Left ventricle myocardium inferior (tissue), 1 donor: Measurements from ENCODE around the gene CMIP. TPM values are rescaled to one million over a fixed set of nuclear protein-coding genes. Genes with fewer than 3 reads are reported as not detected.

Experiments
- DNase-seq: peaks from one replicate; pipeline ENCODE4 v3.0.0-alpha.2; 2020
- H3K27ac ChIP-seq: fragments of 200-600 bp; replicated peaks from 2 replicates; pipeline ENCODE4 v1.8.0; 2021
- H3K27me3 ChIP-seq: fragments of 200-600 bp; 2 replicates; pipeline ENCODE4 v1.8.0; 2021; ENCODE audit warnings: low read depth
- H3K36me3 ChIP-seq: fragments of 200-600 bp; 2 replicates; pipeline ENCODE4 v1.8.0; 2021
- H3K4me1 ChIP-seq: fragments of 200-600 bp; 2 replicates; pipeline ENCODE4 v1.8.0; 2021
- H3K4me3 ChIP-seq: fragments of 200-600 bp; 2 replicates; pipeline ENCODE4 v1.8.0; 2021; ENCODE audit warnings: mild to moderate bottlenecking, moderate library complexity
- H3K9me3 ChIP-seq: fragments of 200-600 bp; replicated peaks from 2 replicates; pipeline ENCODE4 v1.8.0; 2021
- intact Hi-C: fragments of 100-400 bp; cut with micrococcal nuclease; formaldehyde crosslinking; loops from one replicate; pipeline ENCODE4 v1.11.0; 2022
- total RNA-seq: library from RNA; stranded (reverse); fragmentation: NEBNext Ultra II Directional; extraction: Animal tissue kit (Norgen Biotek cat#: 25700); gene quantifications from one replicate; pipeline ENCODE4 v1.2.1, GENCODE V29; 2021
- TF ChIP-seq, protein P1 (sequence below): fragments of 200-600 bp; IDR thresholded peaks from 2 replicates; pipeline ENCODE4 v1.8.0; 2021; ENCODE audit warnings: antibody characterized with exemption, mild to moderate bottlenecking, borderline replicate concordance
- donor health status: DM: no; HTN: yes; CAD: no; lungs with severe emphysema.

The CMIP gene
- total RNA-seq, 1 donor from 2014 or later, result 11.2 TPM

DNA sequence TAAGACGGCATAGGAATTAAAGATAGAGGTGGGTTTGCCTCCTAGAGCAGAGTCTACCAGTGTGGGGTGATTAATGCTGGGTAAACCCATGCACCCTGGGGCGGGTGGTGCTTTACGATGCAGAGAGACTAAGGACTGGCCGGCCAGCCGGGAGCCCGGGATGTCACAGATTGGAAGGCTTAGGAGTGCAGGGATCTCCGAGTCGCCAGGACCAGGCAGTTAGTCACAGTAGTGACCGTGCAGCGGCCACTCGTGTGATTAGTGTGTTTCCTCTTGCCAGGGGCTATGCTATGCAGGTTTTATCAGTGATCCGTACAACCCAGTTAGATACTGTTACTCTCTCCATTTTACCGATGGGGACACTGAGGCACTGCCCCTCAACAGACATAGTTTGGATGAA is 10.4 kb downstream of the CMIP start:
- Histone ChIP-seq H3K27me3 (no peaks in the 10 kb centered on the region), H3K4me1 (peaks cover 46% of the 10 kb centered on the region), H3K4me3 (no peak overlapping the region), H3K9me3 (no peaks in the 10 kb centered on the region), H3K36me3 (no peaks in the 10 kb centered on the region), H3K27ac (no peak overlapping the region)
- no peak for DNase-seq
- intact Hi-C loops, result no loop called here
- TF ChIP-seq, protein P1, sequence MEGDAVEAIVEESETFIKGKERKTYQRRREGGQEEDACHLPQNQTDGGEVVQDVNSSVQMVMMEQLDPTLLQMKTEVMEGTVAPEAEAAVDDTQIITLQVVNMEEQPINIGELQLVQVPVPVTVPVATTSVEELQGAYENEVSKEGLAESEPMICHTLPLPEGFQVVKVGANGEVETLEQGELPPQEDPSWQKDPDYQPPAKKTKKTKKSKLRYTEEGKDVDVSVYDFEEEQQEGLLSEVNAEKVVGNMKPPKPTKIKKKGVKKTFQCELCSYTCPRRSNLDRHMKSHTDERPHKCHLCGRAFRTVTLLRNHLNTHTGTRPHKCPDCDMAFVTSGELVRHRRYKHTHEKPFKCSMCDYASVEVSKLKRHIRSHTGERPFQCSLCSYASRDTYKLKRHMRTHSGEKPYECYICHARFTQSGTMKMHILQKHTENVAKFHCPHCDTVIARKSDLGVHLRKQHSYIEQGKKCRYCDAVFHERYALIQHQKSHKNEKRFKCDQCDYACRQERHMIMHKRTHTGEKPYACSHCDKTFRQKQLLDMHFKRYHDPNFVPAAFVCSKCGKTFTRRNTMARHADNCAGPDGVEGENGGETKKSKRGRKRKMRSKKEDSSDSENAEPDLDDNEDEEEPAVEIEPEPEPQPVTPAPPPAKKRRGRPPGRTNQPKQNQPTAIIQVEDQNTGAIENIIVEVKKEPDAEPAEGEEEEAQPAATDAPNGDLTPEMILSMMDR, result no peak

DNA sequence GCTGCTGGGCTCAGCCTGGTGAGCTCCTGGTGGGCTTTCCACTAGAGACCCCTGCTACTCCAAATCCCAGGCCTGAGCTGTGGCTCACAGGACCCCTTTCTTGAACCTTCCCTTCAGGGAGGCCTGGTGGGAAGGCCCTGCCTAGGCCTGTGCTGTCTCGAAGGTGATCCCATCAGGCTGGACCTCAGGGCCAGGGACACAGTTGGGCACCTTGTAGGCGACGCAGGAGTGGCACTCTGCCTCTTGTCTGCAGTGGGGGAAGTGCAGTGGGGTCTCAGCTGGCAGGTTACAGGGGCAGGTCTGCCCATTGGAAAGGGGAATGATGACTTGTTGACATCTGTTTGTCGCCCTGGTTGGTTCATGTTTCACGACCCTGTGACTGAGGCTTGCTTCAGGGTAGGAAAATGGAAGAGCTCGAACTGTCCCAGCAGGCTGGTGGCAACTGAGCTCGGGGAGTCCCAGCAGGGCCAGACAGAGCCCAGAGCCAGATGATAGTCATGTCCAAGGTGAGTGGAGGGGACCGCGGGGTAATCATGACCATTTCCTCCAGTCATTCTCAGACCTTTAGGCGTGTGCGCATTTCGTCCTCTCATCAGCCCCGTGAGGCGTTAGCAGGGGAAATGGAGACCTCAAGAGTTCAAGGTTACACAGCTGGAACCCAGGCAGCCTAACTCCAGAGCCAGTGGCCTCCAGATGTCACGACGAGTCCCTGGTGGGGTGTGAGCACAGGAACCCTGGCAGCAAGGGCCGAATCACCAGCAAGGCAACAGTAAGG is 11.3 kb downstream of the CMIP start:
- no peak for DNase-seq
- no peaks in the 10 kb centered on the region for H3K36me3 ChIP-seq
- H3K9me3 ChIP-seq, result no peaks in the 10 kb centered on the region
- intact Hi-C loops, result no loop called here
- H3K27me3 ChIP-seq, result no peaks in the 10 kb centered on the region
- peaks cover 55% of the 10 kb centered on the region for H3K4me1 ChIP-seq
- H3K4me3 ChIP-seq, result no peak overlapping the region
- TF ChIP-seq, protein P1, result no peak
- H3K27ac ChIP-seq, result no peak overlapping the region

DNA sequence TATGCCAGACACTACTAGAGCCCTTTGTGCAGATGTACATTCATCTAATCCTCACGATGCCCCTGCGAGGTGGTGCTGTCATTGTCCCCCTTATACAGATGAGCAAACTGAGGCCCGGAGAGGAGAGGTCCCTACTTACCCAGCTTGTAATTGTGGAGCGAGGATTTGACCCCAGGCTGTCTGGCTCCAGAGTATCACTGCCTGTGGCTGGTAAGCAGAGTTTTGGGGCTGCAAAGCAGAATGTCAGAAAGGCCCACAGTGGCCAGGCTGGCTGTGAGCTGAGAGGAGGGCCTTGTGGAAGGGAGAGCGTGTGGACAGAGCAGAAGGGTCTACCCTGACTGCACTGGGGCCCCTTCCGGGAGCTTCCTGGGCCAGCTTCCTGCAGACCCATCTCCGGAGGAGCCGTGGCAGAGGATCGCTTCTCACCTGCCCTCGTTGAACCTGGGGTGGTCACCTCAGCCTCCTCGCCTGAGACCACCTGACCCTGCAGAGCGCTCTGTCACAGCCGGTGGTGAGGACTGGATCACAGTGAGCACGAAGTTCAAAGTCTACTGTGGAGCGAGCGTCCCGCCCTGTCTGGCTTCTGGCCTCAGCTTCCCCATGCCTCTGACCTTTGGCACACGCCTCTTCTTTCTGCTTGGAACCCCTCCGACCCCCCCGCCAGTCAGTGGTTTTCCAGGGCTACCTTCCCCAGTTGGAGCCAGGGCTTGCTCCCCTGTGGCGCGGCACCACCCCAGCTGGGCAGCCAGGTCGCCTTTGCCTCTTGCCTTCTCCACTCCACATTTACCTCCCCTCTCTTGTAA is 12.1 kb downstream of the CMIP start:
- no peaks in the 10 kb centered on the region for H3K9me3 ChIP-seq
- H3K36me3 ChIP-seq, result no peaks in the 10 kb centered on the region
- H3K4me3 ChIP-seq, result no peak overlapping the region
- peaks cover 55% of the 10 kb centered on the region for H3K4me1 ChIP-seq
- TF ChIP-seq, protein P1, result no peak
- no peaks in the 10 kb centered on the region for H3K27me3 ChIP-seq
- DNase-seq, result no peak
- intact Hi-C loops, result no loop called here
- no peak overlapping the region for H3K27ac ChIP-seq

DNA sequence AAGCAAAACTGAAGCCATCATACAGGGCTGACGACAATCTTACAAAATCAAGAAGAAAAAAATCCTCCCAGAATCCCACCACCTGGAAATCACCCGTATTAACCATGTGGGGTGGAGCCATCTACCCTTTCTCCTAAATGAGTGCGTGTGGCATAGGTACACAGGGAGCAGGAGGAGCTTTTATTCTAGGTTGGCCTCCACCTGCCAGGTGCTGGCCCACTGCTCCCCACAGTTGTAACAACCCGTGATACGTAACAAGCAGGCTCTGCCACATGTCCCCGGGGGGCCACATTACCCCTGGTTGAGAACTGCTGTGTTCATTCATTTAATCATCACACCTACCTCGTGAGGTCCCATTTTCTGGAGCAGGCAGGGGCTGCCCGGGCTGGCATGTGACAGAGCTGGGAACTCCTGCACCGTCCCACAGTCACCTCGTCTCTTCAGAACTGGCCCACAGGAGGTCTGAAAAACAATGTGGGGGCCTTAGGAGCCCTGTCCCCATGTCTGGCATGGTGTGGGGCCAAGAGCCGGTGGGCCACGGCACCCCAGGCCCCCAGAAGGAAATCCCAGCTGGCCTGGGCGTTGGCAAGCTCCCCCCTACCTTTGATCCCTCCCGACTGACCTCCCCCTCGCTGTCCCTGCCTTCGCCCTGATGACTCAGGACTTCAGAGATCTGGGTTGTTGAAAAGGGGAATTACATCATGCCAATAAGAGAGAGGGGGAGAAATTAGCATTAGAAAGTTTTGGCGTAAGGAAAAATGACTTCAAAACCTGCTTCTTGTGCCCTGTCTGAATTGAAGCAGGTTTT is 12.9 kb downstream of the CMIP start:
- Histone ChIP-seq H3K36me3 (no peaks in the 10 kb centered on the region), H3K4me1 (peaks cover 55% of the 10 kb centered on the region), H3K27ac (no peak overlapping the region), H3K27me3 (no peaks in the 10 kb centered on the region), H3K4me3 (no peak overlapping the region), H3K9me3 (no peaks in the 10 kb centered on the region)
- TF ChIP-seq, protein P1, result no peak
- intact Hi-C loops, result no loop called here
- DNase-seq, result no peak

DNA sequence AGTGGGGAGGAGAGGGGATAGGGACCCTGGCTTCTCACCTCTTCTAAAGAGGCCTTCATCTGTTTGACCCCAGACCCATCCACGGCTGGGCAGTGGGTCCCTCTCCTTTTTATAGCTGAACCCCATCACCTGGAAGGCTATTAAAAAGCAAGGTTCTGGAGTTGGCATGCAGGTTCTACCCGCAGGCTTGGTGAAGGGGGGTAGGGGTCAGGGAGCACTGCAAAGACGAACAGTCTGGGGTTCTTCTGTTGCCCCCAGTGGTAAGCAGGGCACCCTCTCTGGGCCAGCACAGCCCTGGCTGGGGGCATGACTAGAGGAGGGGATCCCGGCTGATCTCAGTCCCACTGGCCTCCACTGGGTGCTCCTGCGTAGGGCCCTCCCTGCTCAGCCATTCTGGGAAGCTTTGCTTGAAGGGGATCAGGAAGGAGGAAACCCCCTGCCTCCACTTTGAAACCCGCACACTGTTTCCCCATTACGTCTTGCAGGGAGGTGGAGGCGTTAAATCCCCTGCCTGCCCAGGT is 13.6 kb downstream of the CMIP start:
- no peaks in the 10 kb centered on the region for H3K9me3 ChIP-seq
- H3K27ac ChIP-seq, result no peak overlapping the region
- TF ChIP-seq, protein P1, result no peak
- H3K4me1 ChIP-seq, result peaks cover 52% of the 10 kb centered on the region
- intact Hi-C loops, result no loop called here
- no peak overlapping the region for H3K4me3 ChIP-seq
- H3K36me3 ChIP-seq, result no peaks in the 10 kb centered on the region
- no peaks in the 10 kb centered on the region for H3K27me3 ChIP-seq
- DNase-seq, result no peak
